GM21423 (cell line): ENCODE measurements around the gene SPG21.
A peak's percentile ranks its signal among the peaks of the same experiment; 100 is the strongest.

ENCODE experiments used
- ATAC-seq: cut with Tn5 transposase; IDR thresholded peaks from one replicate; pipeline ENCODE4 v1.9.1; 2021; ENCODE audit warnings: mild to moderate bottlenecking, moderate library complexity; ENCODE audit not compliant: unreplicated experiment

The SPG21 gene

DNA sequence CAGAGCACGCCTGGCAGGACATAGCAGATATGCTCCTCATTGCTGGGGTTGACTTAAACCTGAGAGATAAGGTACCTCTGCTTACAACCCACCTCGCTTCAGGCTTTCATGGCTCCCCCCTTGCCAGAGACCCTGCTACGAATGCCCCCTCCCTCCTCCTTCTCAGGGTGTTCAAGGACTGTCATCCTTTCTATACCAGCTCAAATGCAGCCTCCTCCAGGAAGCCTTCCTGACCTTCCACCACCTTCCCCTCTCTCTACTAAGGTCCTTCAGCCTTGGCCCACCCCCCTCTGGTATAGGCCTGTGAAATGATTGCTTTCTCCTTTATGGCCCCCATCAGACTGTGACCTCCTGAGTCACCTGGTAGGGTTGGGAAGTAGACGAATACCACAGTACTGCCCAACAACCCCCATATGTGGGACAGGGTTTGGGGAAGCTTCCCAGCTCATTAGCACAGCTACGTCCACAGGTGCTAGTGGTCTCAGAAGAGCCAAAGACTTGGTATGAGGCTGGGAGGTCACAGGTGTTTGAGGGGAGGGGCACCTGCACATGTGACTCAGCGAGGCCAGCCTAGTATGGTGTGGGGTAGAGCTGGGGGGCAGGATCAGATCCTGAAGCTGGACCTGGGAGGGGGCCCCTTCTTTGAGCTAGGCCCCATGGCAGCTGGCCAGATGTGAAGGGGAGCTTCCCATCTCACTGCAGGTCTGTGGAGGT lies 46.0 kb downstream of the SPG21 start:
- ATAC-seq = no peak

DNA sequence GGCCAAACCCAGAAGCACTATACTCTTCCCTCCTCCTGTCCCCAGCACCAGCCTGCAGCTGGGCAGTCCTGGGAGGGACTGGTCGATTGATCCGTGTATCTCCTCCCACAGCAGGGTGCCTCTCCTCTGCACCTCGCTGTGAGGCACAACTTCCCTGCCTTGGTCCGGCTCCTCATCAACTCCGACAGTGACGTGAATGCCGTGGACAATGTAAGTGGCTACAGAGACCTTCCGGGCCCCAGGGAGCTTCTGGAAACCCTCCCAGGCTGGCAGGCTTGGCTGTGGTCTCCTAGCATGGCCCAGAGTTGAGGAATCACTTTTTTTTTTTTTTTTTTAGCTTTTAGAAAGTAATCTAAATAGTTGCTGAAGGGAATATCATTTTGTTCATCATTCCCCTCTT lies 47.4 kb downstream of the SPG21 start:
- ATAC-seq = no peak

GRCh38 chr15:64938192-64938591 lies 51.5 kb downstream of the SPG21 start:
- ATAC-seq = no peak

- no peak for ATAC-seq
Measured at GRCh38 chr15:64934023-64934422, 55.7 kb downstream of the SPG21 start.

DNA sequence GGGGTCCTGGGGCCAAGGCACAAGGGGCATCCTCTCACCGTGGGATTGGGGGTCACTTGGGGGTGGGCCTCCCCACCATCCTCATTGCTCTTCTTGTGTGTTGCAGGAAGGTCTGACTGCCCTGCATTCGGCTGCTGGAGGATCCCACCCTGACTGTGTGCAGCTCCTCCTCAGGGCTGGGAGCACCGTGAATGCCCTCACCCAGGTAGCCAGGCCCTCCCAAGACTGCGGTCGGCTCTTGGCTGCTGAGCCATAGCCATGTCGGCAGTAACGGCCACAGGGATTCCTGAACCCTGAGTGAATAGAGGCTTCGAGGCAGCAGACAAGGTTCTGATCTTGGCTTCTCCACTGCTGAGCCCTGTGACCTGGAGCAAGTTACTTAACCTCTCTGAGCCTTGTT lies 58.3 kb downstream of the SPG21 start:
- no peak for ATAC-seq

- no peak for ATAC-seq
Measured at GRCh38 chr15:64930778-64931371, 58.8 kb downstream of the SPG21 start.

DNA sequence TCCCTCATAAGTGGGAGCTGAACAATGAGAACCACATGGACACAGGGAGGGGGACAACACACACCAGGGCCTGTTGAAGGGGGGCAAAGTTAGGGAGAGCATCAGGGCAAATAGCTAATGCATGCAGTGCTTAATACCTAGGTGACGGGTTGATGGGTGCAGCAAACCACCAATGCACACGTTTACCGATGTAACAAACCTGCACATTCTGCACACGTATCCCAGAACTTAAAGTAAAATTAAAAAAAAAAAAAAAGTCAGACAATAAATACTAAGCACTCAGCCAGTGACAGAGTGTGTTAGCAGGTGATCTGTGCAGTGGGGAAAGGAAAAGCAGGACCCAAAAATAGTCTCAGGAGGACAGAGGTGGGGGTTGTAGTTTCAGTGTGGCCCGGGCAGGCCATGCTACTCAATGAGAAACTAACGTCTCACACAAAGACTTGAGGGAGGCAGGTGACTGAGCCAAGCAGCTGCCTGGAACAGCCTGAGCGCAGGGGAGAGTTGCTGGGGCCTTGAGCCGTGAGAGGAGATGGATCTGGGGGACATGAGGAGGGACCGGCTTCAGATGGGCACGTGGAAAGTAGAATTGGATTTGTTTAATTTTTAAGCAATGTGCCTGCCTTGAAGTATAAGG lies 59.6 kb downstream of the SPG21 start:
- ATAC-seq = peak; percentile 51

DNA sequence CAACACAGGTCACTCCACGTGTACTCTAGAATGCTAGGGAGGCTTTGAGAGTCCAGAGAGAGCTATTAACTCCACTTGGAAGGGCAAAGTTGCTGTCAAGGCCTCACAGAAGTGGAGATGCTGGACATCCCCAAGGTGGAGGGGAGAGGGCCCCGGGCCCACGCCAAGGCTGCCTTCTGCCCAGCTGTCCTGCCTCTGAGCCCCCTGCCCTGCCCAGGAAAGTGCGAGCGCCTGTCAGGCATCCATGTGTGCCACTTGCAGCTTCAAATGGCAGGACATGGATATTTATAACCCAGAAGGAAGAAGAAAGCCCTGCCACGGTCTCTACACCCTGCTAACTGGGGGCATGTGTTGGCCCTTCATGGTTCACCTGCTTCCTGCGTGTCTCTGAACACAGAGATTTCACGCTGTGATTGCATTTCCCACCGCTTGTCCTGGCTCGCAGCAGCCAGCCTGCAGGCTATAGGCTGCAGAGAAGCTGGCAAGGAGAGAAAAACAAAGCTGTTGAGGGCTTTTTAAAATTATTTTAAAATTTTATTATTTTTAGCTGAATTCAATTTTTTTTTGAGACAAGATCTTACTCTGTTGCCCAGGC lies 61.0 kb downstream of the SPG21 start:
- no peak for ATAC-seq

DNA sequence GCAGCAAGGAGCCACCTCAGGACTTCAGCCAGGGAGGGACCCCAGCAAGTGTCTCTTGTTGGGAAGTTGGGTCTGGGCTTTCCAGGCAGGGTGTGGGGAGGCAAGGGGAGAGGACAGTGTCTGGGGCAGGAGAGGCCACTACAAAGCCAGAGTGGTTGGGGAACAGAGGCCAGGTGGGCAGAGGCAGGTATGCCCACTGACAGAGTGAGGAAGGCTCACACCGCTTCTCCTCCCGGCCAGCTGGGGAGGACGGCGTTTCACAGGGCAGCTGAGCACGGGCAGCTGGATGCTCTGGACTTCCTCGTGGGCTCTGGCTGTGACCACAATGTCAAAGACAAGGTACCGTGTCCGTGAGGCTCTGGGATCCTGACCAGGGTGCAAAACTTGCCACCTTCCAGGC lies 63.1 kb downstream of the SPG21 start:
- ATAC-seq = no peak

DNA sequence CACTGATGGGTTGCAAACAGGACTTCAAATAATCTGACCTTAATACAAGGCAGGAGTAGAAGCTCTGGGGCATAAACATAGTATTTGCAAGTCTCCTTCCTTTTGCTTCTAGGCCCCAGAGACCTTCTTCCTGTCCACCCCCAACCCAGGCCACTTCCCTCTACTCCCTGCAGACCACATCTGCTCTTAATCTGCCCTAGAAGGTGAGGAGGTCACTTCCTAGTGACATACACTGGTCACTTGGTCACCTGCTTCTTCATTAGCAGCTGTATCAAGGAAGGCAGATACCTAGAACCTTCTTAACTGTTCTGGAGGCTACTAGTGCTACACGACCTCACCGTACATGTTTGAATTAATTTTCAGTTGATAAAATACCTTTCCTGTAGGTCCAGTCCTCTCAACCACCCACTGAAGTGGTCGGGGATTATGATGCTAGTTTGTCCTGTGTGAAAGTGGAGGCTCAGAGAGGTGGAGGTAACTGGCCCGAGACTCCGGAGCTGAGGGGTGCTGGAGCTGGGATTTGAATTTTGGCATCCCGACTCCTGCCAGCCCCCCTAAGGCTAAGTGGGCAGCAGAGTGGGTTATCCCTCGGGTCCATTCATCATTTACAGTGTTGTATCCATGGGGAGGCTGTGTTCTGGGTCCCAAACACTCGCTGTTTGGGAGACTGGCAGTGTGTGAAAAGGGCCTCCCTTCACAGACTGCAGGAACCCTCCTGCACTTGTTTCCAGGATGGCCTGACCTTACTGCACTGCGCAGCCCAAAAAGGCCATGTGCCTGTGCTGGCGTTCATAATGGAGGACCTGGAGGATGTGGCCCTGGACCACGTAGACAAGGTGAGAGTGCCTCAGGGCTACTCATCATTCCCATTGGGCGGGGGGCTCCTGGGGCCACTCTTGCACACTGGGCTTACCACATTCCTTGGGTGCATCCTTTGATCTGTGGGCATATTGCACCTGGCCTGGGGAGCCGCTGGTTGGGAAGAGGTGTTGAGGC lies 64.1 kb downstream of the SPG21 start:
- no peak for ATAC-seq

DNA sequence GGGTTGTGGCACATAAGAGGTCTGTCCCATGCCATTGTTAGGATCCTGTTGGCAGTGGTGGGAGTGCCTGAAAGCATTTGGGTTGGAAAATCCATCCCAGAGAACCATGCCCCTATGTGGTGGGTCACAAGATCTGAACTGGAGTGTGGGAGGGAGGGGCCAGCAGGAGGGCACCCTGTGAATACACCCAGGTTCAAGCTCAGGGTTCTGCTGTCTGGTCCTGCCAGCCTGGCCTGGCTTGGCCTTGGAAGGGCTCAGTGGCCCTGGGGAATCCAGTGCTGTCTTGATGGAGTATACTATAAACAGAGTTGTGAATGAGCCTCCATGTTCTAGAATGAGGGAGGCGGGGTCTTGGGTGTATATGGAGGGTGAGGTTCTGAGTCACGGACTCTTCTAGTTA lies 66.2 kb downstream of the SPG21 start:
- ATAC-seq = no peak

DNA sequence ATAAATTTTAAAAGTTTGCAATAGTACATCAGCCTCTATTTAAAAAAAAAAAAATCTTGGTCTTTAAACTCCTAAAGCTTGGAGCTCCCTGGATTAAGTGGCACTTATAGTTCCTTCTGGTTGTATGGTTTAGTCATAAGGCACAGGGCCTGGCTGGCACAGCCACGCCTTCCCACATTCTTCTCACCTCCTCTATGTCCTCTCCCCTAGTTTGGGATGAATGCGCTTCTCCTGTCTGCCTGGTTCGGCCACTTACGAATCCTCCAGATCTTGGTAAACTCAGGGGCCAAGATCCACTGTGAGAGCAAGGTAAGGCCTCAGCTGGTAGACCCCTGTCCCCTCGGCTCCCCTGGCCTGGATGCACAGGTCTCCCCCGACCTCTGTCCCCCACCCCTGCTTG lies 68.0 kb downstream of the SPG21 start:
- no peak for ATAC-seq

GRCh38 chr15:64919721-64920120 lies 70.0 kb downstream of the SPG21 start:
- no peak for ATAC-seq

- ATAC-seq = no peak
Measured at GRCh38 chr15:64917211-64917610, 72.5 kb downstream of the SPG21 start.

DNA sequence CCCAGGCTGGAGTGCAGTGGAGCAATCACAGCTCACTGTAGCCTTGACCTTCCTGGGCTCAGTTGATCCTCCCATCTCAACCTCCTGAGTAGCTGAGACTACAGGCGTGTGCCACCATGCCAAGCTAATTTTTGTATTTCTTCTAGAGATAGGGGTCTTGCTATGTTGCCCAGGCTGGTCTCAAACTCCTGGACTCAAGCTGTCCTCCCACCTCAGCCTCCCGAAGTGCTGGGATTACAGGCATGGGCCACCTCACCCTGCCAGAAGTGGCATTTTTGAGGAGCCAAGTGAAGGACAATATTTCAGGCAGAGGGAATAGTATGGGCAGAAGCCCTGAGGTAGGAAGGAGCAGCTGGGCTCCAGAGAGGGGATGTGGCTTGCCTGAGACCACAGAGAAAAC lies 73.3 kb downstream of the SPG21 start:
- no peak for ATAC-seq

DNA sequence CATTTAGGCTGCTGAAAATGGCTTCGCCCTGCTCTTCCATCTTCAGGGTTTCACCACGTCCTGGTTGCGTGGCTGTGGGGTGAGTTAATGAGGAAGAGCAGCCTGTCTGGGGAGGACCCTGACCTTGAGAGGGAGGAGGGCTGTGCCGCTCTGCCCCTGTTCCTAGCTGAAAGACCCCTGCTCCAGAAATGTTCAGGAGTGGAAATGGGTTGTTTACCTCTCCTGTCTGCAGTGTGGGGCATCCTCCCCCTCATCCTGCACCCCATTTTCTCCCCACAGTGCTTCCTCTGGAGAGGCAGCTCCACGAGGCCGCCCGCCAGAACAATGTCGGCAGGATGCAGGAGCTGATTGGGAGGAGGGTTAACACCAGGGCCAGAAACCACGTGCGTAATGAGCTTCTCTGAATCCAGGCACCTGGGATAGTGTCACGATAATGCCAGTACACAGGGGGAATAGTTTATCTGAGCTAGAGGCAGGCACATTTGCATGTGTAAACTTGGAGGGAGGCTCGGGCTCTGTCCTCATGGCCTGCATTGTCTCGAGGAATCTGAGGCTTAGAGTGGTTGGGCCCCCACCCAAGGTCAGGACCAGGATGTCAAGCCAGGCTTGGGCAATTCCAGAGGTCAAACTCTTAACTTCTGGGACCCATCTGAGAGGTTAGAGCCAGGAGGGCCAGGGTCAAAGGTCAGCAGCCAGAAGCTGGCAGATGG lies 74.0 kb downstream of the SPG21 start:
- no peak for ATAC-seq
